Measurements from ENCODE around the gene FXYD6. TPM values are rescaled to one million over a fixed set of nuclear protein-coding genes. Genes with fewer than 3 reads are reported as not detected.

Gene FXYD6
- polyA plus RNA-seq, 5 donors: 148 to 185 (median 176) TPM

- no peak for DNase-seq
Observed at GRCh38 chr11:117891362-117891761, 14.9 kb upstream of the FXYD6 start.

- no peak for DNase-seq
Observed at GRCh38 chr11:117888139-117888566, 11.7 kb upstream of the FXYD6 start.

GRCh38 chr11:117887431-117888138 is 11.1 kb upstream of the FXYD6 start:
- no peak for DNase-seq

GRCh38 chr11:117885777-117886176 is 9.3 kb upstream of the FXYD6 start:
- DNase-seq: peak; percentile 75 to 81

GRCh38 chr11:117884994-117885393 is 8.5 kb upstream of the FXYD6 start:
- DNase-seq: no peak

- no peak for DNase-seq
Observed at GRCh38 chr11:117883063-117883462, 6.6 kb upstream of the FXYD6 start.

- DNase-seq: no peak
Observed at GRCh38 chr11:117882311-117882905, 6.0 kb upstream of the FXYD6 start.

- no peak for DNase-seq
Observed at GRCh38 chr11:117881217-117881616, 4.8 kb upstream of the FXYD6 start.

GRCh38 chr11:117879516-117880480 is 3.3 kb upstream of the FXYD6 start:
- no peak for DNase-seq

- no peak for DNase-seq
Observed at GRCh38 chr11:117878939-117879475, 2.5 kb upstream of the FXYD6 start.

GRCh38 chr11:117878314-117878938 is 2.0 kb upstream of the FXYD6 start:
- DNase-seq: no peak

GRCh38 chr11:117877120-117877784 is 794 bp upstream of the FXYD6 start:
- DNase-seq: no peak

- no peak for DNase-seq
Observed at GRCh38 chr11:117876059-117876340, 458 bp downstream of the FXYD6 start.

GRCh38 chr11:117875382-117876058 is 938 bp downstream of the FXYD6 start:
- DNase-seq: no peak

GRCh38 chr11:117874910-117875381 is 1.5 kb downstream of the FXYD6 start:
- DNase-seq: no peak

- no peak for DNase-seq
Observed at GRCh38 chr11:117874253-117874909, 2.1 kb downstream of the FXYD6 start.

GRCh38 chr11:117873828-117874125 is 2.7 kb downstream of the FXYD6 start:
- DNase-seq: no peak

GRCh38 chr11:117872975-117873827 is 3.3 kb downstream of the FXYD6 start:
- no peak for DNase-seq

- no peak for DNase-seq
Observed at GRCh38 chr11:117872420-117872961, 4.0 kb downstream of the FXYD6 start.

All from right lung (tissue), 5 donors.